ENCODE measurements around the gene PCDHGA4. TPM values are rescaled to one million over a fixed set of nuclear protein-coding genes. Genes with fewer than 3 reads are reported as not detected.
A peak's percentile ranks its signal among the peaks of the same experiment; 100 is the strongest.

Gene PCDHGA4
- total RNA-seq, 1 experiment from 2014 or later: 2.6 TPM

GRCh38 chr5:141402553-141403243 is 47.9 kb downstream of the PCDHGA4 start, which contains the start of gene PCDHGA9:
Gene PCDHGA9, plus strand, starts transcription at chr5:141402778. Its CDS starts 175 bp downstream, at chr5:141402953.
- Mint-ChIP-seq H3K27me3 (ENCODE audit: low read depth) (no peaks in the 10 kb centered on the region), H3K4me3 (no peak within 1 kb of the TSS), H3K27ac (peak within 1 kb of the TSS in 1 of 3 experiments; percentile 25; a peak in 1 of 7 replicates), H3K4me1 (no peaks in the 10 kb centered on the region), H3K36me3 (ENCODE audit: insufficient read depth in 1 of 3, low read depth in 3 of 3) (peaks cover 17 to 31% (median 29%) of the 10 kb centered on the region in 3 experiments), H3K9me3 (peaks cover 31 to 50% of the 10 kb centered on the region in 2 experiments)
- no peak within 1 kb of the TSS for H3K4ac ChIP-seq (ENCODE audit: low read depth, low read length)
- no peaks in the 10 kb centered on the region for H3K79me1 ChIP-seq (ENCODE audit: insufficient read depth, low read depth, low read length, poor library complexity, severe bottlenecking)
- no peak within 1 kb of the TSS for H4K91ac ChIP-seq (ENCODE audit: insufficient read length, low read depth, low read length)
- peaks cover 29% of the 10 kb centered on the region for H3K9me3 ChIP-seq (ENCODE audit: control insufficient read depth, low read depth, low read length)
- H4K5ac ChIP-seq (ENCODE audit: insufficient read length, low read depth, low read length): no peak within 1 kb of the TSS
- no peak within 1 kb of the TSS for H3K9ac ChIP-seq (ENCODE audit: extremely low read depth, insufficient read length, low read length)
- no peaks in the 10 kb centered on the region for H3K79me2 ChIP-seq (ENCODE audit: insufficient read depth, low read length)
- TF ChIP-seq, protein P1, sequence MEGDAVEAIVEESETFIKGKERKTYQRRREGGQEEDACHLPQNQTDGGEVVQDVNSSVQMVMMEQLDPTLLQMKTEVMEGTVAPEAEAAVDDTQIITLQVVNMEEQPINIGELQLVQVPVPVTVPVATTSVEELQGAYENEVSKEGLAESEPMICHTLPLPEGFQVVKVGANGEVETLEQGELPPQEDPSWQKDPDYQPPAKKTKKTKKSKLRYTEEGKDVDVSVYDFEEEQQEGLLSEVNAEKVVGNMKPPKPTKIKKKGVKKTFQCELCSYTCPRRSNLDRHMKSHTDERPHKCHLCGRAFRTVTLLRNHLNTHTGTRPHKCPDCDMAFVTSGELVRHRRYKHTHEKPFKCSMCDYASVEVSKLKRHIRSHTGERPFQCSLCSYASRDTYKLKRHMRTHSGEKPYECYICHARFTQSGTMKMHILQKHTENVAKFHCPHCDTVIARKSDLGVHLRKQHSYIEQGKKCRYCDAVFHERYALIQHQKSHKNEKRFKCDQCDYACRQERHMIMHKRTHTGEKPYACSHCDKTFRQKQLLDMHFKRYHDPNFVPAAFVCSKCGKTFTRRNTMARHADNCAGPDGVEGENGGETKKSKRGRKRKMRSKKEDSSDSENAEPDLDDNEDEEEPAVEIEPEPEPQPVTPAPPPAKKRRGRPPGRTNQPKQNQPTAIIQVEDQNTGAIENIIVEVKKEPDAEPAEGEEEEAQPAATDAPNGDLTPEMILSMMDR (conservative IDR thresholded peaks at IDR 0.05): peak; percentile 56
- no peak within 1 kb of the TSS for H3K27ac ChIP-seq (ENCODE audit: insufficient read length, low read depth, low read length)
- no peak within 1 kb of the TSS for H2BK20ac ChIP-seq (ENCODE audit: low read depth, low read length, poor library complexity, severe bottlenecking)
- H4K20me1 ChIP-seq (ENCODE audit: control insufficient read depth, insufficient read depth, insufficient read length): no peaks in the 10 kb centered on the region
- H2BK5ac ChIP-seq (ENCODE audit: insufficient read length, low read length): no peak within 1 kb of the TSS
- H3K56ac ChIP-seq (ENCODE audit: insufficient read length, low read depth, low read length): no peak within 1 kb of the TSS
- no peak within 1 kb of the TSS for H3K23ac ChIP-seq (ENCODE audit: insufficient read length, low read depth, low read length)
- no peak within 1 kb of the TSS for H2BK120ac ChIP-seq (ENCODE audit: low read depth, low read length, poor library complexity, severe bottlenecking)
- no peaks in the 10 kb centered on the region for H3K23me2 ChIP-seq (ENCODE audit: insufficient read length, low read depth, low read length, poor library complexity, severe bottlenecking)
- H2AFZ ChIP-seq (ENCODE audit: low read length): no peak within 1 kb of the TSS
- no CpG with 5 or more reads among the region's 27 CpGs for WGBS (ENCODE audit: extremely low coverage, insufficient read length, low lambda C conversion rate)
- H2AK5ac ChIP-seq (ENCODE audit: insufficient read length, low read length): no peak within 1 kb of the TSS
- no peak within 1 kb of the TSS for H2BK12ac ChIP-seq (ENCODE audit: insufficient read length, low read depth, low read length)
- H3K4me2 ChIP-seq (ENCODE audit: insufficient read depth, insufficient read length, low read length): no peak within 1 kb of the TSS
- H3T11ph ChIP-seq (ENCODE audit: low read length): no peak within 1 kb of the TSS
- no peak within 1 kb of the TSS; the same call in 1 of the 2 replicates for H3K14ac ChIP-seq (ENCODE audit: insufficient read depth, low read length)
- H3K27me3 ChIP-seq (ENCODE audit: insufficient read depth, low read length): no peaks in the 10 kb centered on the region
- H3K4me1 ChIP-seq (ENCODE audit: insufficient read depth, low read length): no peaks in the 10 kb centered on the region
- DNase-seq: no peak
- H4K8ac ChIP-seq (replicated peaks; ENCODE audit: insufficient read length, low read depth, low read length): no peak within 1 kb of the TSS
- H3K18ac ChIP-seq (ENCODE audit: insufficient read length, low read depth, low read length): no peak within 1 kb of the TSS
- no peak within 1 kb of the TSS for H2BK15ac ChIP-seq (ENCODE audit: low read depth, low read length)

All from H9 (cell line).